Measurements from ENCODE around the gene C3orf22.
A peak's percentile ranks its signal among the peaks of the same experiment; 100 is the strongest.

C3orf22 gene

GRCh38 chr3:126556637-126557414 is 1.9 kb downstream of the C3orf22 start:
- no peak for DNase-seq (ENCODE audit: low read depth, low spot score)

GRCh38 chr3:126555795-126556636 is 2.7 kb downstream of the C3orf22 start:
- DNase-seq (ENCODE audit: low read depth, low spot score) = no peak

GRCh38 chr3:126554560-126555525 is 3.9 kb downstream of the C3orf22 start:
- DNase-seq (ENCODE audit: low read depth, low spot score) = no peak

- no peak for DNase-seq (ENCODE audit: low read depth, low spot score)
These were observed 5.2 kb downstream of the C3orf22 start for GRCh38 chr3:126553284-126554084.

- DNase-seq (ENCODE audit: low read depth, low spot score) = no peak
These were observed 5.9 kb downstream of the C3orf22 start for GRCh38 chr3:126552688-126553283.

- DNase-seq (ENCODE audit: low read depth, low spot score) = no peak
These were observed 6.7 kb downstream of the C3orf22 start for GRCh38 chr3:126551839-126552687.

- no peak for DNase-seq (ENCODE audit: low read depth, low spot score)
These were observed 7.5 kb downstream of the C3orf22 start for GRCh38 chr3:126551121-126551838.

GRCh38 chr3:126550488-126551051 is 8.2 kb downstream of the C3orf22 start:
- no peak for DNase-seq (ENCODE audit: low read depth, low spot score)

- DNase-seq (ENCODE audit: low read depth, low spot score) = no peak
These were observed 8.8 kb downstream of the C3orf22 start for GRCh38 chr3:126549861-126550487.

- DNase-seq (ENCODE audit: low read depth, low spot score) = peak; percentile 46
These were observed 9.9 kb downstream of the C3orf22 start for GRCh38 chr3:126548556-126549466.

GRCh38 chr3:126547721-126548120 is 11.0 kb downstream of the C3orf22 start:
- no peak for DNase-seq (ENCODE audit: low read depth, low spot score)

GRCh38 chr3:126546549-126547239 is 12.0 kb downstream of the C3orf22 start:
- DNase-seq (ENCODE audit: low read depth, low spot score) = no peak

GRCh38 chr3:126546013-126546412 is 12.7 kb downstream of the C3orf22 start:
- no peak for DNase-seq (ENCODE audit: low read depth, low spot score)

GRCh38 chr3:126545544-126545943 is 13.2 kb downstream of the C3orf22 start:
- DNase-seq (ENCODE audit: low read depth, low spot score) = no peak

GRCh38 chr3:126544596-126545281 is 14.0 kb downstream of the C3orf22 start:
- DNase-seq (ENCODE audit: low read depth, low spot score) = no peak
